Measurements from ENCODE around the gene PRLHR. TPM values are rescaled to one million over a fixed set of nuclear protein-coding genes. Genes with fewer than 3 reads are reported as not detected.

The PRLHR gene
- total RNA-seq, 1 donor from 2014 or later: not detected

GRCh38 chr10:118580702-118581101 lies 14.7 kb downstream of the PRLHR start:
- no peak overlapping the region for H3K4me3 ChIP-seq (ENCODE audit: low read depth, low read length)
- TF ChIP-seq, protein P1, sequence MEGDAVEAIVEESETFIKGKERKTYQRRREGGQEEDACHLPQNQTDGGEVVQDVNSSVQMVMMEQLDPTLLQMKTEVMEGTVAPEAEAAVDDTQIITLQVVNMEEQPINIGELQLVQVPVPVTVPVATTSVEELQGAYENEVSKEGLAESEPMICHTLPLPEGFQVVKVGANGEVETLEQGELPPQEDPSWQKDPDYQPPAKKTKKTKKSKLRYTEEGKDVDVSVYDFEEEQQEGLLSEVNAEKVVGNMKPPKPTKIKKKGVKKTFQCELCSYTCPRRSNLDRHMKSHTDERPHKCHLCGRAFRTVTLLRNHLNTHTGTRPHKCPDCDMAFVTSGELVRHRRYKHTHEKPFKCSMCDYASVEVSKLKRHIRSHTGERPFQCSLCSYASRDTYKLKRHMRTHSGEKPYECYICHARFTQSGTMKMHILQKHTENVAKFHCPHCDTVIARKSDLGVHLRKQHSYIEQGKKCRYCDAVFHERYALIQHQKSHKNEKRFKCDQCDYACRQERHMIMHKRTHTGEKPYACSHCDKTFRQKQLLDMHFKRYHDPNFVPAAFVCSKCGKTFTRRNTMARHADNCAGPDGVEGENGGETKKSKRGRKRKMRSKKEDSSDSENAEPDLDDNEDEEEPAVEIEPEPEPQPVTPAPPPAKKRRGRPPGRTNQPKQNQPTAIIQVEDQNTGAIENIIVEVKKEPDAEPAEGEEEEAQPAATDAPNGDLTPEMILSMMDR (IDR thresholded peaks at IDR 0.05; ENCODE audit: insufficient read depth, low read length, severe bottlenecking): no peak
- FAIRE-seq: no peak
- H3K27me3 ChIP-seq (ENCODE audit: control insufficient read depth, insufficient read depth, low read length): peaks cover 3% of the 10 kb centered on the region
- no peaks in the 10 kb centered on the region for H3K36me3 ChIP-seq (ENCODE audit: control insufficient read depth, insufficient read depth, low read length)
- DNase-seq (ENCODE audit: low read depth): no peak

- TF ChIP-seq, protein P1 (IDR thresholded peaks at IDR 0.05; ENCODE audit: insufficient read depth, low read length, severe bottlenecking): no peak
- DNase-seq (ENCODE audit: low read depth) (no peak), FAIRE-seq (no peak)
- H3K27me3 ChIP-seq (ENCODE audit: control insufficient read depth, insufficient read depth, low read length): peaks cover 3% of the 10 kb centered on the region
- H3K36me3 ChIP-seq (ENCODE audit: control insufficient read depth, insufficient read depth, low read length): no peaks in the 10 kb centered on the region
- no peak overlapping the region for H3K4me3 ChIP-seq (ENCODE audit: low read depth, low read length)
These were observed 21.9 kb downstream of the PRLHR start for GRCh38 chr10:118573512-118573911.

DNA sequence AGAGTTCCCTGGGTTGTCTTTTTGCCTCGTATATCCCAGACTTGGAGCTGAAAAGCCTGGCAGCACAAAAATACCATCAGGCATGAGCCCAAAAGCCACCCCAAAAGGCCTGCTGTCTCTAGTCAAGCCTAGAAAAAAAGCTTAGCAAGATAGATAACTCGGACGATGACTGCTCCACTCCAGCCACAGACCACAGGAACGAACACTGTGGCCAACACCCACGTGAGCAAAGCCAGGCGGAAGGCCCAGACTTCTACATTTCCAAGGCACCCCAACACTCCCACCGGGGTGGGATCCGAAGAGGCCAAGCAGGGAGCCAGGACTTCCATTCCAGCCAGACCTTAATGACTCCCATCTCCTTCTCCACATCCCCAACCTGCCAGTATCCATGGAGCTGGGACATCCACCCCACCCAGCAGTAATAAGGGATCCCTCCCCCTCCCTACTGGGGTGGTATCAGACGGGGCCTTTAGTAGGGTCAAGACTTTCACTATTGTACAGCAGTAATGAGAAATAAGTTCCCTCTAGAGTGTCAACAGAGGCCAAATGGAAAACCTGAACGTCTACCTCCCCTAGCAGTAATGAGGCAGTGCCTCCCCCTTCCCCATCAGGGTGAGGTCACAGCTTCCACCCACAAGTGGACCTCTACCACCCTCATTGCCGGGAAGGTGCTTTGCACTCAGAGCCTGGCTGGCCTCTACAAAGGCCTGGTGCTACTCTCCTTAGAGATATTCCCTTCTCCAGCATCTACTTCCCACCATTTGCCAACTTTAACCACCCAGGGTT lies 23.0 kb downstream of the PRLHR start:
- DNase-seq (ENCODE audit: low read depth) (no peak), FAIRE-seq (no peak)
- H3K36me3 ChIP-seq (ENCODE audit: control insufficient read depth, insufficient read depth, low read length): no peaks in the 10 kb centered on the region
- no peak overlapping the region for H3K4me3 ChIP-seq (ENCODE audit: low read depth, low read length)
- H3K27me3 ChIP-seq (ENCODE audit: control insufficient read depth, insufficient read depth, low read length): peaks cover 3% of the 10 kb centered on the region
- TF ChIP-seq, protein P1 (IDR thresholded peaks at IDR 0.05; ENCODE audit: insufficient read depth, low read length, severe bottlenecking): no peak

GRCh38 chr10:118571123-118571522 lies 24.3 kb downstream of the PRLHR start:
- TF ChIP-seq, protein P1 (IDR thresholded peaks at IDR 0.05; ENCODE audit: insufficient read depth, low read length, severe bottlenecking): no peak
- no peak for FAIRE-seq
- Histone ChIP-seq H3K4me3 (ENCODE audit: low read depth, low read length) (no peak overlapping the region), H3K27me3 (ENCODE audit: control insufficient read depth, insufficient read depth, low read length) (peaks cover under 1% of the 10 kb centered on the region), H3K36me3 (ENCODE audit: control insufficient read depth, insufficient read depth, low read length) (no peaks in the 10 kb centered on the region)
- no peak for DNase-seq (ENCODE audit: low read depth)

- Histone ChIP-seq H3K27me3 (ENCODE audit: control insufficient read depth, insufficient read depth, low read length) (no peaks in the 10 kb centered on the region), H3K36me3 (ENCODE audit: control insufficient read depth, insufficient read depth, low read length) (no peaks in the 10 kb centered on the region), H3K4me3 (ENCODE audit: low read depth, low read length) (no peak overlapping the region)
- DNase-seq (ENCODE audit: low read depth) (no peak), FAIRE-seq (no peak)
- TF ChIP-seq, protein P1 (IDR thresholded peaks at IDR 0.05; ENCODE audit: insufficient read depth, low read length, severe bottlenecking): no peak
These were observed 24.9 kb downstream of the PRLHR start for GRCh38 chr10:118570591-118570990.

- FAIRE-seq: no peak
- TF ChIP-seq, protein P1 (IDR thresholded peaks at IDR 0.05; ENCODE audit: insufficient read depth, low read length, severe bottlenecking): no peak
- DNase-seq (ENCODE audit: low read depth): no peak
- no peaks in the 10 kb centered on the region for H3K36me3 ChIP-seq (ENCODE audit: control insufficient read depth, insufficient read depth, low read length)
- no peaks in the 10 kb centered on the region for H3K27me3 ChIP-seq (ENCODE audit: control insufficient read depth, insufficient read depth, low read length)
- H3K4me3 ChIP-seq (ENCODE audit: low read depth, low read length): no peak overlapping the region
These were observed 25.6 kb downstream of the PRLHR start for GRCh38 chr10:118569882-118570252.
